Measurements from ENCODE around the gene LIF.

- TF ChIP-seq CTCF (IDR thresholded peaks at IDR 0.05) = no peak
- TF ChIP-seq POLR2A (IDR thresholded peaks at IDR 0.05; ENCODE audit: low read depth) = no peak
- TF ChIP-seq POLR2AphosphoS5 (IDR thresholded peaks at IDR 0.05) = no peak
These were observed 33.9 kb upstream of the LIF start for GRCh38 chr22:30280505-30280904.

Measured in esophagus muscularis mucosa (tissue), 3 donors.